Measurements from ENCODE around the gene CARD11. TPM values are rescaled to one million over a fixed set of nuclear protein-coding genes. Genes with fewer than 3 reads are reported as not detected.

Gene CARD11
- total RNA-seq, 1 donor from 2014 or later = 1.4 TPM

GRCh38 chr7:3008386-3008785 lies 35.3 kb downstream of the CARD11 start:
- H3K9me3 Mint-ChIP-seq (ENCODE audit: unreplicated experiment) = peaks cover 10% of the 10 kb centered on the region
- no peak for TF ChIP-seq CTCF (IDR thresholded peaks at IDR 0.05; ENCODE audit: partially characterized antibody, unreplicated experiment)
- no peak for DNase-seq
- H3K36me3 Mint-ChIP-seq (ENCODE audit: unreplicated experiment) = peaks cover 8% of the 10 kb centered on the region
- H3K27ac Mint-ChIP-seq (ENCODE audit: unreplicated experiment) = no peak overlapping the region
- H3K4me1 Mint-ChIP-seq (ENCODE audit: low read depth, unreplicated experiment) = peaks cover 5% of the 10 kb centered on the region
- no peak overlapping the region for H3K4me3 Mint-ChIP-seq (ENCODE audit: unreplicated experiment)
- H3K27me3 Mint-ChIP-seq (ENCODE audit: unreplicated experiment) = peaks cover 7% of the 10 kb centered on the region

GRCh38 chr7:3007696-3008095 lies 36.0 kb downstream of the CARD11 start:
- H3K4me3 Mint-ChIP-seq (ENCODE audit: unreplicated experiment) = no peak overlapping the region
- no peak for TF ChIP-seq CTCF (IDR thresholded peaks at IDR 0.05; ENCODE audit: partially characterized antibody, unreplicated experiment)
- DNase-seq = no peak
- peaks cover 8% of the 10 kb centered on the region for H3K36me3 Mint-ChIP-seq (ENCODE audit: unreplicated experiment)
- peaks cover 6% of the 10 kb centered on the region for H3K9me3 Mint-ChIP-seq (ENCODE audit: unreplicated experiment)
- H3K27ac Mint-ChIP-seq (ENCODE audit: unreplicated experiment) = no peak overlapping the region
- peaks cover 7% of the 10 kb centered on the region for H3K27me3 Mint-ChIP-seq (ENCODE audit: unreplicated experiment)
- peaks cover 6% of the 10 kb centered on the region for H3K4me1 Mint-ChIP-seq (ENCODE audit: low read depth, unreplicated experiment)

GRCh38 chr7:3005257-3005656 lies 38.4 kb downstream of the CARD11 start:
- no peak for TF ChIP-seq CTCF (IDR thresholded peaks at IDR 0.05; ENCODE audit: partially characterized antibody, unreplicated experiment)
- H3K36me3 Mint-ChIP-seq (ENCODE audit: unreplicated experiment) = peaks cover 8% of the 10 kb centered on the region
- H3K27me3 Mint-ChIP-seq (ENCODE audit: unreplicated experiment) = peaks cover 8% of the 10 kb centered on the region
- peaks cover 6% of the 10 kb centered on the region for H3K9me3 Mint-ChIP-seq (ENCODE audit: unreplicated experiment)
- no peak for DNase-seq
- H3K4me3 Mint-ChIP-seq (ENCODE audit: unreplicated experiment) = no peak overlapping the region
- H3K4me1 Mint-ChIP-seq (ENCODE audit: low read depth, unreplicated experiment) = peaks cover 6% of the 10 kb centered on the region
- H3K27ac Mint-ChIP-seq (ENCODE audit: unreplicated experiment) = no peak overlapping the region

- H3K9me3 Mint-ChIP-seq (ENCODE audit: unreplicated experiment) = peaks cover 4% of the 10 kb centered on the region
- H3K27me3 Mint-ChIP-seq (ENCODE audit: unreplicated experiment) = peaks cover 5% of the 10 kb centered on the region
- H3K27ac Mint-ChIP-seq (ENCODE audit: unreplicated experiment) = peak overlapping the region; percentile 55
- H3K4me3 Mint-ChIP-seq (ENCODE audit: unreplicated experiment) = no peak overlapping the region
- H3K36me3 Mint-ChIP-seq (ENCODE audit: unreplicated experiment) = peaks cover 6% of the 10 kb centered on the region
- H3K4me1 Mint-ChIP-seq (ENCODE audit: low read depth, unreplicated experiment) = peaks cover 8% of the 10 kb centered on the region
- no peak for TF ChIP-seq CTCF (IDR thresholded peaks at IDR 0.05; ENCODE audit: partially characterized antibody, unreplicated experiment)
- no peak for DNase-seq
Observed at GRCh38 chr7:3003936-3004335, 39.7 kb downstream of the CARD11 start.

- TF ChIP-seq CTCF (IDR thresholded peaks at IDR 0.05; ENCODE audit: partially characterized antibody, unreplicated experiment) = no peak
- H3K4me3 Mint-ChIP-seq (ENCODE audit: unreplicated experiment) = no peak overlapping the region
- H3K4me1 Mint-ChIP-seq (ENCODE audit: low read depth, unreplicated experiment) = peaks cover 8% of the 10 kb centered on the region
- no peak overlapping the region for H3K27ac Mint-ChIP-seq (ENCODE audit: unreplicated experiment)
- no peaks in the 10 kb centered on the region for H3K9me3 Mint-ChIP-seq (ENCODE audit: unreplicated experiment)
- DNase-seq = no peak
- no peaks in the 10 kb centered on the region for H3K36me3 Mint-ChIP-seq (ENCODE audit: unreplicated experiment)
- H3K27me3 Mint-ChIP-seq (ENCODE audit: unreplicated experiment) = peaks cover 4% of the 10 kb centered on the region
Observed at GRCh38 chr7:3002631-3003030, 41.0 kb downstream of the CARD11 start.
